HepG2 (cell line): ENCODE results near the gene NPC1. TPM values are rescaled to one million over a fixed set of nuclear protein-coding genes. Genes with fewer than 3 reads are reported as not detected.
A peak's percentile ranks its signal among the peaks of the same experiment; 100 is the strongest.

Experiments used
- ATAC-seq: fragments of 200-7000 bp; cut with Tn5 transposase; 3 replicates; pipeline ENCODE4 v1.9.1; 2020; ENCODE audit warnings: mild to moderate bottlenecking, moderate library complexity
- BruUV-seq: library from RNA; stranded (reverse); fragments of 400-500 nt; replicated peaks from 2 replicates; lab custom pipeline; 2021; lab: Mats Ljungman, UMichigan
- CTCF ChIA-PET: fragments of 300-600 bp; formaldehyde crosslinking; extraction: SDS; loops from one replicate; lab custom pipeline; 2021; ENCODE audit warnings: low total read pairs, inconsistent platforms, low intra/inter-chr PET ratio; lab: Yijun Ruan, JAX
- POLR2A ChIA-PET: fragments of 350-600 bp; sonication (Branson Sonifier 250); formaldehyde crosslinking; loops from one replicate; lab custom pipeline; 2020; ENCODE audit warnings: antibody characterized with exemption, inconsistent platforms; lab: Yijun Ruan, JAX
- DNase-seq: peaks from one replicate; pipeline ENCODE4 v3.0.0-alpha.2; 2015; ENCODE audit warnings: low spot score
- FAIRE-seq: peaks from 3 replicates; lab custom pipeline; 2011; peaks lifted over from hg19 to GRCh38; lab: Jason Lieb, UNC
- H2AFZ ChIP-seq: one replicate; pipeline ENCODE4 v1.6.1; 2011; ENCODE audit warnings: low read length, inconsistent platforms
- H3K27ac ChIP-seq: fragments of 300-600 bp; 3 replicates; pipeline ENCODE4 v1.8.0; 2011; ENCODE audit warnings: mixed run types, mild to moderate bottlenecking, mixed read lengths, low read length, inconsistent platforms; ENCODE audit not compliant: insufficient read depth; ENCODE audit errors: extremely low read length
- H3K27me3 ChIP-seq, 2 experiments: fragments of 200-600 bp in 1 of 2; 2 replicates in 1 of 2; 3 replicates in 1 of 2; pipeline versions ENCODE4 v1.6.0 to v1.8.0; 2011; ENCODE audit warnings: low read length in 2 of 2, mild to moderate bottlenecking in 2 of 2, moderate library complexity in 2 of 2, inconsistent platforms in 1 of 2; ENCODE audit not compliant: insufficient read depth in 2 of 2, control insufficient read depth in 1 of 2
- H3K36me3 ChIP-seq, 2 experiments: fragments of 200-600 bp in 1 of 2; replicated peaks in 1 of 2; 2 replicates in 1 of 2; 3 replicates in 1 of 2; pipeline versions ENCODE4 v1.5.1 to v1.8.0; 2011; ENCODE audit warnings: low read length in 2 of 2, inconsistent platforms in 1 of 2; ENCODE audit not compliant: insufficient read depth in 2 of 2, control insufficient read depth in 1 of 2
- H3K4me1 ChIP-seq: 2 replicates; pipeline ENCODE4 v1.5.1; 2012; ENCODE audit warnings: low read length, inconsistent platforms; ENCODE audit not compliant: insufficient read depth
- H3K4me2 ChIP-seq: 2 replicates; pipeline ENCODE4 v1.6.0; 2011; ENCODE audit warnings: low read depth, low read length, inconsistent platforms
- H3K4me3 ChIP-seq, 3 experiments: fragments of 200-600 bp in 1 of 3; sonication (generic), shearing (Covaris generic) in 1 of 3; replicated peaks in 1 of 3; 2 replicates each; pipeline ENCODE4 v1.5.1; 2011 to 2016; ENCODE audit warnings: low read length in 3 of 3, inconsistent platforms in 2 of 3, low read depth in 2 of 3, mild to moderate bottlenecking in 2 of 3, control low read depth in 1 of 3, mixed read lengths in 1 of 3; ENCODE audit not compliant: insufficient read depth in 1 of 3
- H3K79me2 ChIP-seq: one replicate; pipeline ENCODE4 v1.6.1; 2011; ENCODE audit warnings: low read length, inconsistent platforms; ENCODE audit not compliant: insufficient read depth
- H3K9ac ChIP-seq: 2 replicates; pipeline ENCODE4 v1.6.0; 2011; ENCODE audit warnings: mild to moderate bottlenecking, low read depth, low read length, inconsistent platforms; ENCODE audit not compliant: insufficient read depth
- H3K9me3 ChIP-seq: 2 replicates; pipeline ENCODE4 v1.5.1; 2012; ENCODE audit warnings: mild to moderate bottlenecking, low read length
- H4K20me1 ChIP-seq: 2 replicates; pipeline ENCODE4 v1.6.0; 2011; ENCODE audit warnings: inconsistent platforms, mild to moderate bottlenecking, low read length, moderate library complexity; ENCODE audit not compliant: insufficient read depth
- GABPA ChIP-seq, 2 experiments: IDR thresholded peaks; 2 replicates each; pipeline ENCODE4 v1.6.1; 2011 to 2016; ENCODE audit warnings: low read depth in 2 of 2, low read length in 1 of 2, missing biosample characterization in 1 of 2, missing genetic modification characterization in 1 of 2
- KDM2A ChIP-seq: sonication (generic); formaldehyde crosslinking; IDR thresholded peaks from 2 replicates; pipeline ENCODE4 v1.4.0; 2020; ENCODE audit warnings: low read depth, missing genetic modification reagents, borderline replicate concordance
- NR2F6 ChIP-seq, 2 experiments: IDR thresholded peaks; 2 replicates each; pipeline ENCODE4 v1.6.1; 2016; ENCODE audit warnings: antibody characterized with exemption in 1 of 2, mild to moderate bottlenecking in 1 of 2
- PHF21A ChIP-seq: sonication (generic); formaldehyde crosslinking; IDR thresholded peaks from 2 replicates; pipeline ENCODE4 v1.5.0; 2020; ENCODE audit warnings: mild to moderate bottlenecking, missing genetic modification reagents
- PITX1 ChIP-seq: sonication (generic); formaldehyde crosslinking; IDR thresholded peaks from 2 replicates; pipeline ENCODE4 v1.5.1; 2020; ENCODE audit warnings: mild to moderate bottlenecking, missing genetic modification reagents
- PPARG ChIP-seq: conservative IDR thresholded peaks from 2 replicates; pipeline ENCODE4 v1.6.1; 2016; ENCODE audit warnings: missing biosample characterization, missing genetic modification reagents
- RAD21 ChIP-seq: fragments of 450-650 bp; formaldehyde crosslinking; IDR thresholded peaks from 2 replicates; pipeline ENCODE4 v1.5.0; 2020; ENCODE audit warnings: mild to moderate bottlenecking
- RBAK ChIP-seq: sonication (generic); formaldehyde crosslinking; IDR thresholded peaks from 2 replicates; pipeline ENCODE4 v1.5.1; 2020; ENCODE audit warnings: mild to moderate bottlenecking, missing genetic modification reagents
- SP5 ChIP-seq: IDR thresholded peaks from 2 replicates; pipeline ENCODE4 v1.6.1; 2016; ENCODE audit warnings: low read depth, borderline replicate concordance
- TAF1 ChIP-seq: sonication (generic); formaldehyde crosslinking; IDR thresholded peaks from 2 replicates; pipeline ENCODE4 v1.4.0; 2020; ENCODE audit warnings: missing genetic modification reagents
- TBX2 ChIP-seq: sonication (generic); formaldehyde crosslinking; IDR thresholded peaks from 2 replicates; pipeline ENCODE4 v1.5.0; 2020; ENCODE audit warnings: missing genetic modification reagents, mild to moderate bottlenecking, borderline replicate concordance
- TSC22D2 ChIP-seq: sonication (generic); formaldehyde crosslinking; IDR thresholded peaks from 2 replicates; pipeline ENCODE4 v1.5.1; 2020; ENCODE audit warnings: missing genetic modification reagents, mild to moderate bottlenecking, borderline replicate concordance
- ZNF446 ChIP-seq: sonication (generic); formaldehyde crosslinking; IDR thresholded peaks from 2 replicates; pipeline ENCODE4 v1.5.0; 2020; ENCODE audit warnings: mild to moderate bottlenecking, missing genetic modification reagents
- ZNF614 ChIP-seq: IDR thresholded peaks from 2 replicates; pipeline ENCODE4 v1.6.1; 2018; ENCODE audit warnings: missing biosample characterization, missing genetic modification reagents, inconsistent platforms, borderline replicate concordance
- ZNF674 ChIP-seq: sonication (generic); formaldehyde crosslinking; IDR thresholded peaks from 2 replicates; pipeline ENCODE4 v1.5.0; 2020; ENCODE audit warnings: low read depth, mild to moderate bottlenecking, missing genetic modification reagents
- ZNF703 ChIP-seq: sonication (generic); formaldehyde crosslinking; IDR thresholded peaks from 2 replicates; pipeline ENCODE4 v1.5.1; 2020; ENCODE audit warnings: missing genetic modification reagents, mild to moderate bottlenecking, moderate library complexity, borderline replicate concordance
- ZSCAN31 ChIP-seq: sonication (generic); formaldehyde crosslinking; IDR thresholded peaks from 2 replicates; pipeline ENCODE4 v1.5.0; 2020; ENCODE audit warnings: low read depth, mild to moderate bottlenecking, missing genetic modification reagents
- WGBS: methylation state at CpG from one replicate; pipeline ENCODE4 v1.1.6; 2017; ENCODE audit warnings: low lambda C conversion rate; 5-methylcytosine and 5-hydroxymethylcytosine counted together
- in situ Hi-C: cut with HindIII; loops from 2 replicates; pipeline ENCODE4 v1.10.0; 2017; ENCODE audit warnings: low pct_unique_long_range_greater_than_20kb; ENCODE audit not compliant: extremely low pct_ligation_motif_present
- intact Hi-C: fragments of 100-400 bp; cut with micrococcal nuclease; formaldehyde crosslinking; loops from one replicate; pipeline ENCODE4 v1.10.0; 2022; ENCODE audit not compliant: unreplicated experiment
- polyA plus RNA-seq, 8 experiments: library from polyadenylated mRNA; depleted of rRNA in 3 of 8; stranded (reverse) in 7 of 8; unstranded in 1 of 8; fragments of >200 nt; fragmentation: Illumina TruSeq in 4 of 8; extraction: Trizol in 4 of 8; gene quantifications; 2 replicates each; pipeline versions ENCODE4 v1.2.1 to v1.2.3, GENCODE V29; 2011 to 2016; ENCODE audit warnings: low read depth in 4 of 8, missing spikeins in 1 of 8, mixed read lengths in 1 of 8; ENCODE audit not compliant: insufficient read depth in 1 of 8
- total RNA-seq, 5 experiments: library from RNA; depleted of rRNA; stranded (reverse); fragments of >200 nt; fragmentation: Illumina TruSeq; extraction: Trizol; gene quantifications; 2 replicates each; pipeline ENCODE4 v1.2.3, GENCODE V29; 2016; ENCODE audit warnings: low read depth in 1 of 5
- TF ChIP-seq, protein P1 (sequence below): sonication (generic); formaldehyde crosslinking; IDR thresholded peaks from 2 replicates; pipeline ENCODE4 v1.4.0; 2020; ENCODE audit warnings: missing genetic modification reagents
- TF ChIP-seq, protein P2 (sequence below): sonication (generic); formaldehyde crosslinking; IDR thresholded peaks from 2 replicates; pipeline ENCODE4 v1.5.1; 2020; ENCODE audit warnings: mild to moderate bottlenecking, missing genetic modification reagents

The NPC1 gene
- total and polyA plus RNA-seq, 2 of the 13 experiments (the other 11 are each of a cell fraction or from before 2014, with no cell fraction given): 46.5 to 114 TPM

DNA sequence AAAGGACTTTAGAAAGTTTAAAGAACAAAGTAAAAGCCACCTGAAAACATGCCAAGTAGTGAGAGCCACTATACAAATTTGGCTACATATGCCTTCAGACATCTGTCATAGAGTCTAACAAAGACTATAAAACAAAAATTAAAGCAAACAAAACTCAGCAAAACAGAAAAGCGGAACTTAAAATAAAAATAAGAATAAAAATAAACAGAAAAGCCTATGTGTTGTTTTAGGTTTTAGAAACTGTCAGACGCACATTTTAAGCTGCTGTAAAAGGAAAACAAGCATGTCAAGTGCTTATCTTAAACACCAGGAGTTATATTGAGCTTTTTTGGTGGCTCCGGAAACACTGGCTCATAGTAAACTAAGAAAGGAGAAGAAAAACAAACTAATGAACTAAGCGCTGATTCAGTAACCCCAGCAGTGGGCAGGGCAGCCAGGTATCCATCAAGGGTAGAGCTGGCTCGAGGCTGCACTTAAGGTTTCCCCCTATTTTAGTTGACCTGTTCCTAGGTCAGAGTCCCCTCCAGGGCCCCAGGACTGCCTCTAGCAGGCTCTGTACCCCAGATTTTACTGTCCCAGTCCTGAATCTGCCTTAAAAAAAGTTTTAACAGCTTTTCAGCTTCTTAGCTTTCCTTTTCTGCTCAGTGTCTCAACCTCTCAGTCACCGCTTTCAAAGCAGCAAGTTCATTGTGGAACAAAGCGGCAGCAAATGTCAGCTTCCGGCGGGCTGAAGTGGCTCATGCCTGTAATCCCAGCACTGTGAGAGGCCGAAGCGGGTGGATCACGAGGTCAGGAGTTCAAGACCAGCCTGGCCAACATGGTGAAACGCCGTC, 98.4 kb downstream of the NPC1 start:
- Histone ChIP-seq H3K9ac (peak overlapping the region; percentile 55), H3K4me1 (peaks cover 26% of the 10 kb centered on the region), H4K20me1 (no peaks in the 10 kb centered on the region), H3K36me3 (0 out of 5 replicates have a peak, but pooled peaks cover 0 to 3% of the 10 kb centered on the region in 2 experiments), H2AFZ (peak overlapping the region; percentile 22), H3K9me3 (no peaks in the 10 kb centered on the region), H3K79me2 (no peaks in the 10 kb centered on the region), H3K4me2 (peak overlapping the region; percentile 70), H3K27me3 (no peaks in the 10 kb centered on the region), H3K4me3 (peak overlapping the region; percentile 22 to 48 (median 37); a peak in 5 of 6 replicates), H3K27ac (peak overlapping the region; percentile 71)
- POLR2A ChIA-PET: interaction anchor here (0.8 to 1.2 kb wide), 6 partner anchors 9 to 555 kb away, joined by 3 to 4 read pairs (median 3); partner anchors contain the start of genes RBBP8 and RMC1
- 2% methylated on average over 14 of the region's 14 CpGs for WGBS
- DNase-seq: peak; percentile 60
- in situ Hi-C loops: no loop called here
- intact Hi-C loops: no loop called here
- CTCF ChIA-PET: no interaction called here
- no peak for FAIRE-seq
- ATAC-seq: peak; percentile 93
- no TSS peak for BruUV-seq
- TF ChIP-seq SP5: peak; percentile 25; the same call in 1 of the 2 replicates
- TF ChIP-seq PITX1: peak; percentile 73; the same call in 1 of the 2 replicates
- no peak for TF ChIP-seq ZNF703 (CRISPR knock-in tag)
- TF ChIP-seq KDM2A (CRISPR knock-in tag): peak; percentile 23; the same call in 1 of the 2 replicates
- TF ChIP-seq, protein P1, sequence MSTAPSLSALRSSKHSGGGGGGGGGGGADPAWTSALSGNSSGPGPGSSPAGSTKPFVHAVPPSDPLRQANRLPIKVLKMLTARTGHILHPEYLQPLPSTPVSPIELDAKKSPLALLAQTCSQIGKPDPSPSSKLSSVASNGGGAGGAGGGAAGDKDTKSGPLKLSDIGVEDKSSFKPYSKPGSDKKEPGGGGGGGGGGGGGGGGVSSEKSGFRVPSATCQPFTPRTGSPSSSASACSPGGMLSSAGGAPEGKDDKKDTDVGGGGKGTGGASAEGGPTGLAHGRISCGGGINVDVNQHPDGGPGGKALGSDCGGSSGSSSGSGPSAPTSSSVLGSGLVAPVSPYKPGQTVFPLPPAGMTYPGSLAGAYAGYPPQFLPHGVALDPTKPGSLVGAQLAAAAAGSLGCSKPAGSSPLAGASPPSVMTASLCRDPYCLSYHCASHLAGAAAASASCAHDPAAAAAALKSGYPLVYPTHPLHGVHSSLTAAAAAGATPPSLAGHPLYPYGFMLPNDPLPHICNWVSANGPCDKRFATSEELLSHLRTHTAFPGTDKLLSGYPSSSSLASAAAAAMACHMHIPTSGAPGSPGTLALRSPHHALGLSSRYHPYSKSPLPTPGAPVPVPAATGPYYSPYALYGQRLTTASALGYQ (CRISPR knock-in tag): no peak
- TF ChIP-seq TSC22D2 (CRISPR knock-in tag): no peak
- 0 out of 2 replicates have a peak, but pooled peaks have one; percentile 22 for TF ChIP-seq PHF21A (CRISPR knock-in tag)
- no peak for TF ChIP-seq RBAK (CRISPR knock-in tag)
- no peak for TF ChIP-seq ZNF446 (CRISPR knock-in tag)
- TF ChIP-seq ZSCAN31 (CRISPR knock-in tag): 0 out of 2 replicates have a peak, but pooled peaks have one; percentile 28
- TF ChIP-seq, protein P2, sequence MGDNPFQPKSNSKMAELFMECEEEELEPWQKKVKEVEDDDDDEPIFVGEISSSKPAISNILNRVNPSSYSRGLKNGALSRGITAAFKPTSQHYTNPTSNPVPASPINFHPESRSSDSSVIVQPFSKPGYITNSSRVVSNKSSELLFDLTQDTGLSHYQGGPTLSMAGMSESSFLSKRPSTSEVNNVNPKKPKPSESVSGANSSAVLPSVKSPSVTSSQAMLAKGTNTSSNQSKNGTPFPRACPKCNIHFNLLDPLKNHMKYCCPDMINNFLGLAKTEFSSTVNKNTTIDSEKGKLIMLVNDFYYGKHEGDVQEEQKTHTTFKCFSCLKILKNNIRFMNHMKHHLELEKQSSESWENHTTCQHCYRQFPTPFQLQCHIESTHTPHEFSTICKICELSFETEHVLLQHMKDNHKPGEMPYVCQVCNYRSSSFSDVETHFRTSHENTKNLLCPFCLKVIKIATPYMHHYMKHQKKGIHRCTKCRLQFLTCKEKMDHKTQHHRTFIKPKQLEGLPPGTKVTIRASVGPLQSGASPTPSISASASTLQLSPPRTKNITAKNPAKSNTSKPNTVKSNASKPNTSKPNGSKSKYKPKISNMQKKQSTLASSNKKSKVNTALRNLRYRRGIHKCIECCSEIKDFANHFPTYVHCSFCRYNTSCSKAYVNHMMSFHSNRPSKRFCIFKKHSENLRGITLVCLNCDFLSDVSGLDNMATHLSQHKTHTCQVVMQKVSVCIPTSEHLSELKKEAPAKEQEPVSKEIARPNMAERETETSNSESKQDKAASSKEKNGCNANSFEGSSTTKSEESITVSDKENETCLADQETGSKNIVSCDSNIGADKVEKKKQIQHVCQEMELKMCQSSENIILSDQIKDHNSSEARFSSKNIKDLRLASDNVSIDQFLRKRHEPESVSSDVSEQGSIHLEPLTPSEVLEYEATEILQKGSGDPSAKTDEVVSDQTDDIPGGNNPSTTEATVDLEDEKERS (CRISPR knock-in tag): peak; percentile 79; the same call in 1 of the 2 replicates
- TF ChIP-seq TAF1: no peak
- TF ChIP-seq NR2F6 (IDR thresholded peaks at IDR 0.05): peak; percentile 33; the same call in 1 of the 2 replicates
- TF ChIP-seq NR2F6 (CRISPR knock-in tag; IDR thresholded peaks at IDR 0.05): no peak
- TF ChIP-seq GABPA (IDR thresholded peaks at IDR 0.05; ENCODE audit: low read depth, low read length): no peak
- peak; percentile 67 for TF ChIP-seq GABPA (CRISPR knock-in tag; IDR thresholded peaks at IDR 0.05; ENCODE audit: low read depth)
- no peak for TF ChIP-seq ZNF674
- TF ChIP-seq RAD21: no peak
- TF ChIP-seq PPARG (CRISPR knock-in tag): 0 out of 2 replicates have a peak, but pooled peaks have one; percentile 9
- TF ChIP-seq TBX2: peak; percentile 38; the same call in 1 of the 2 replicates
- TF ChIP-seq ZNF614 (CRISPR knock-in tag): 0 out of 2 replicates have a peak, but pooled peaks have one; percentile 23
